Astrocyte of the cerebellum (primary cell): ENCODE data around the gene AADAT.

Source experiments
- DNase-seq: peaks from one replicate; pipeline ENCODE4 v3.0.0-alpha.2; 2011; ENCODE audit warnings: low read depth
- H3K4me3 ChIP-seq: 2 replicates; pipeline ENCODE4 v1.5.1; 2011; ENCODE audit warnings: mild to moderate bottlenecking, low read depth, low read length, moderate library complexity
- CTCF ChIP-seq: IDR thresholded peaks from 2 replicates; pipeline ENCODE4 v1.5.1; 2012; ENCODE audit warnings: low read length, low read depth, moderate library complexity, mild to moderate bottlenecking; ENCODE audit errors: missing control alignments
- in situ Hi-C: cut with HindIII; loops from 2 replicates; pipeline ENCODE4 v1.10.0; 2017; ENCODE audit warnings: low sequenced_read_pairs

AADAT gene

GRCh38 chr4:170038232-170038631, 51.5 kb downstream of the AADAT start:
- DNase-seq: no peak
- TF ChIP-seq CTCF: no peak
- no peak overlapping the region for H3K4me3 ChIP-seq
- in situ Hi-C loops: loop anchor here (25.0 kb wide), 1 partner anchor 226 kb away; no protein-coding TSS in a partner anchor

DNA sequence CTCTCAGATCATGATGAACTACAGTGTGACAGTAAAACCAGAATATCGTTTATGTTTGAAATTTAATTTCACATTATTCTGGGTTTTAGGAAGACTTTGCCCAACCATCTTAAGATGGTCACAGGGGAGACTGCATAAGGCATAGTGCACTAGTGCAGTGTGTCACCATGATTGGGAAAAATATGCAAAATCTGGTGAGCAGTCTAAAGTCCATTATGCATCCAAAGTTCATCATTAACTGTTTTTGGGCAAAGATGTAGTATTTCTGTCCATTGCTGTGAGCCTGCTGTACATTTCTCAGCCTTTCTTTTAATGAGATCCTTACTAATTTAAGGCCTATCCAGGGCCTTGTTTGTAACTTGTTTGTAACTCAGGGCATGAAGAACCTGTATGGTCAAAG, 52.3 kb downstream of the AADAT start:
- in situ Hi-C loops: loop anchor here (25.0 kb wide), 1 partner anchor 225 kb away; no protein-coding TSS in a partner anchor
- DNase-seq: no peak
- no peak for TF ChIP-seq CTCF
- H3K4me3 ChIP-seq: no peak overlapping the region

DNA sequence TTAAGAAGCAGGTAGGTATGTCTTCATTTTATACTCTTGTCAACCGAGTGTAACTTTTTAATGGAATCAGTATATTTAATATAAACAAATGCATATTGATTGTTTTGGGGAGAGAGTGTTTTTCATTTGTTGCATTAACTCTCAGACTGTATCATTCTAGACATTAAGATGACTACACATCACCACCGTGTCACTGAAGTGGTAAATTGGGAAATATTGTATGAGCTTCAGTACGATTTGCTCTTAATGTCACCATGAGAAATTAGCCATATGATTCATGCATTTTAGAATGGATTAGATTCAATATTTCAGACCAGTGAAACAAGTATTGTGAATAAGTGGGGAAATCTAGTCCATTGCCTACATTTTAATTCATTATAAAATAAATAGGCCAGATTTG, 53.9 kb downstream of the AADAT start:
- no peak for DNase-seq
- no peak overlapping the region for H3K4me3 ChIP-seq
- in situ Hi-C loops: loop anchor here (25.0 kb wide), 1 partner anchor 224 kb away; no protein-coding TSS in a partner anchor
- TF ChIP-seq CTCF: no peak

DNA sequence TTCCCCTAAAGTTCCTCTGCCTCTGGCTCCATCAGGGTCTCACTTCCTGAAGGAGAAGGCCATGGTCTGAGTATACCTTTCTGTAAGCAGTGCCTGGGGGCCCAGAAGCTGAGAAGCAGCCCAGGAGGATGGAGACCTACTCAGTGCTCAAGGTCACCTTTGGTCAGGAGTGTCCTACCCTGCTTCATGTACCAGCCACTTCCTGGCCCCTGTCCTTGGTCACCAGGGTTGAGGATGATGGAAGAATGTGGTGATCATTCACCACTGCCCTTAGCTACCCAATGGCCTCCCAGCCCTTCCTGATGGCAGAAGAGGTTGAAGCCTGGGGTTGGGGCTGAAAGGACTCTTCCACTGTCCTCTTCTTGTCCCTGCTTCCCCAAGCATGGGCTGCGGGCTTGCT, 54.5 kb downstream of the AADAT start:
- in situ Hi-C loops: loop anchor here (25.0 kb wide), 1 partner anchor 223 kb away; no protein-coding TSS in a partner anchor
- no peak for TF ChIP-seq CTCF
- no peak for DNase-seq
- H3K4me3 ChIP-seq: no peak overlapping the region

DNA sequence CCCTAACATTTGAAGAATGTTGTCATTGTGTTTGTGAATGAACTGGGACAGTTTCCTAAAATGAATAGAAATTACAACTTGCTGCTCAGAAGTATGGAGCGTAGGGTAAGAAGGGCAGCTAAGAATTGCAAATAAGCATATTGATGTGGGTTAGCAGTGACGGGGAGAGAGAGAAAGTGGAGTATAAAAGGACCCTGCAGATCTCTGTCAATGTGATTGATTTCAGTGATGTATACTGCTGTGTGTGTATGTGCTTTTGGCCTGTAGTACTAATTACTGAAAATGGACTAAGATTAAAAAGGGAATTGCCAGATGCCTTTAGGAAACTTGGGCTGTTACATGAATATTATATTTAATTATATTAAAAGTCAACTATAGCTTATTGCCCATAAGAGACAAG, 55.8 kb downstream of the AADAT start:
- in situ Hi-C loops: loop anchor here (25.0 kb wide), 1 partner anchor 222 kb away; no protein-coding TSS in a partner anchor
- TF ChIP-seq CTCF: no peak
- DNase-seq: no peak
- no peak overlapping the region for H3K4me3 ChIP-seq

- in situ Hi-C loops: loop anchor here (25.0 kb wide), 1 partner anchor 218 kb away; no protein-coding TSS in a partner anchor
- H3K4me3 ChIP-seq: no peak overlapping the region
- no peak for DNase-seq
- TF ChIP-seq CTCF: no peak
These were observed 59.6 kb downstream of the AADAT start for GRCh38 chr4:170030121-170030520.
